ENCODE results near the gene TGFB2.

TGFB2 gene

DNA sequence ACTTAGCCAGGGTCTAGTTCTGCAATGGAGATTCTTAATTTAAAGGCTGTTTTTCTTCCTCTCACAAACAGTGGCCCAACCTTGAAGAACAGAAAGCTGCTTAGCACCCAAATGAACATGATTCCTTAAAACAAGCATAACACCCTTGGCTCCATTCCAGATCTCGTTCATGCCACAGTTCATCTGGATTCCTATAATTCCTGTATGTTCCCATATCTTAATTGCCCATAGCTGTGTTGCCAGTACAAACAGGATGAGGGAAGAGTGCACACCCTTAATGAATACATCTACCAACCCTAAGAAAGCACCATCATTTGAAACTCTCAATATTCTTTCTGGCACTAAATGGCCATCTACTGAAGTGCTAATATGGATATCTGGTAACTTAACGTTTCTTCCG lies 45.5 kb downstream of the TGFB2 start:
- DNase-seq (ENCODE audit: low read depth) = no peak

DNA sequence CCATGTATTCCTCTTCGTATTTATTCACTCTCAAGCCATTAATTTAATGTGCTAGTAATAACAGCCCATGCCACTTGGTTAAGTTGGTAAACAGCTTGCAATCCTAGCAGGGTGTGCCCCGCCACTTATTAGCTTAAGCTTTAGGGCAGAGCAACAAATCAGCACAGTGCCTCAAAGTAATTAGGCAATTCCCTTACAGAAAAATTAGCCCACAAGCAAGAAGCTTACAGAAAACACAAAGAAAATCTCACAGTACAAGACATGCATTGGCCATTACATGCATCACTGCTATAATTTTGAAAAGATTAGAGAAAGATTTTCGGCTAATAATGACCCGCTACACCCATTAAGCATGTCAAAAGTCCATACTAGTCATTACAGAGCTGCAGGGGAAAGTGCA lies 47.6 kb downstream of the TGFB2 start:
- DNase-seq (ENCODE audit: low read depth) = no peak

DNA sequence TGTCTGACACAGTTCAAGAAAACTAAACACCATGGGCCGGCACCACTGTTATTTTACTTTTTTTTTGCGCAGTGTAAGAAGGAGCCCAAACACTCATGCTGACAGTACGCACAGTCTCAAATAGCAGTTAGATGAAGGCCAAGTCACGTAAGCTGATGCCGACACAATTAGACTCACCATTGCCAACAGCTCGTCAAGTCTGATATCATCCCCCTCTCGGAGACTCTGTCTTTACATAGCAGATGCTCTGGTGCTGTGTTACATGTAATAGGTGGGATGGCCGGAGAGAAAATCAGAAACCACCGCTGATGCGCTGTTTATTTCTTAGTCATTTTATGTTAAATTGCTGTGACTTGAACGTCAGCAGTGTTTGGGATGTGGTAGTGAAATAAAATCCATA lies 49.3 kb downstream of the TGFB2 start:
- no peak for DNase-seq (ENCODE audit: low read depth)

DNA sequence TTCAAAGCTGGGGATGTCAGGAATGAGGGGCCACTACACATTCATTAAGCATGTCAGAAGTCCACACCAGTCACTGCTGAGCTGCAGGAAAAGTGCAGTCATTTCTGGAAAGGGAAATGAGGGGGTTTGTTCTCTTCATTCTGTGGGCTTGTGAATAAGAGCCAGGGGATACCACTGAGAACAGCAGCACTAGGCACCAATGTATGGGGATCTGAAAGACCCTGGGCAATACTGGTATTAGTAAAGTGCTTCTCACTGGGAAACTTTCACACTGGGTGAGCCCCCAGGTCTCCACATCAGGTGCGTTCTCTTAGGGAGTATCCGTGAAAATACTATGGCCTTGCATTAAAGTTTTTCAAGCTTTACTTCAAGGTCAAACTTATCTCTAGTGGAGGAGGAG lies 49.9 kb downstream of the TGFB2 start:
- DNase-seq (ENCODE audit: low read depth) = no peak

DNA sequence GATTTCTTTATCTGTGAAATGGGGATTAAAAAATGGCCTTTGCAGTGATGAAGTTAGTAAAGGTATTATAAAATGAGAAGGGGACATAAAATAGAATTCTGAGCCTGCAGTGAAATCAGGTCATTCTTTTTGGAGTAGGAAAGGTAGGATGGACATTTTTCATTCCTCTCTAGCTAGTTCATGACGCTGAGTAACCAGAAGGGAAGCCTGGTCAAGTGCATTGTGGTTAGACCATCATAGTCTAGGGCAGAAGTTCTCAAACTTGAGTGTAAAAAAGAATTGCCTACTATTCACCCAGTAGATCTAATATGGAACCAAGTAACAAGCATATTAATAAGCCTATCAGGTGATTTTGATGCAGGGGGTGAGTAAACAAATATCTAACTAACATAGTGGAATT lies 50.8 kb downstream of the TGFB2 start:
- DNase-seq (ENCODE audit: low read depth) = no peak

DNA sequence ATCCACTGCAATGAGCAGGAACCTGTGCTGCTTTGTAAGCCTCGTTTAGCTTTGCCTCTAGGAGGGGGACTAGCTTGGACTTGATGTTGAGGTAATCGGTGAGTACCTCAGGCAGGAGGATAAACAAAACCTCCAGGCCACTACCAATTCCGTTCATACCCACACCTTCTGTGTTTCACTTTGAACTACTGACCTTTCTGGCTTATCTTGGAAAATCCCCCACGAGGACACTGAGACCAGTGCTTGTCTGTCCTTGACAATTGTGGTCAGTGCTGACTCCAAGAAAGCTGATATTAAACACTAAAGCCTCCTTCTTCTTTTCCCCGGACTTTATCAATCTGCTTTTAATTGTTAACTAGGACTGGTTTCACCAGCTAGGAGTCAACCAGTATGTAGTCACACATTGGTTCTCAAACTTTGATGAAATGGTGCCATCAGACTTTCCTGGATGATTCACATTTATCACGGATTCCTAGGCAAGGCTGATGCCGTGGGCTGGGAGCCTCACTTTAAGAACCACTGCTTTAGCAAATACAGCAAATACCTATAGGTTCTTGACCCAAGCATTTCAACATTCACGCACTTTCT lies 52.7 kb downstream of the TGFB2 start:
- DNase-seq (ENCODE audit: low read depth) = no peak

DNA sequence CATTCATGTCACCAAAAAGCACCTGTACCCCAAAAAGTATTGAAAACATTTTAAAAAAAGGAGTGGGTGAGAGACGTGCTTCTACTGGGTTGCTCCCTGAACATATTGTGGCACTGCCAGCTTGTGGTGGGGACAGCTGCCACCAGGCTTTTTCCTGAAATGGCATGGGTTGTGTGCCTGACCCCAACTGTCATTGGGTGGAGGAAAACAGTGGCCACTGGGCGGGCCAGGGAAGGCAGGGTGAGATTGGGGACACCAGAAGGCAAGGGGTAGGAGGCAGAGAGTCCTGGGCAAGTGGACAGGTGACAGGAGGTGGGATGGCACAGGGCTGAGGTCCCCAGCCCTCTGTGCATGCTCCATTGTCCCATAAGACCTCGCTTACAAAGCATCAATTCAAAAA lies 55.5 kb downstream of the TGFB2 start:
- DNase-seq (ENCODE audit: low read depth) = no peak

DNA sequence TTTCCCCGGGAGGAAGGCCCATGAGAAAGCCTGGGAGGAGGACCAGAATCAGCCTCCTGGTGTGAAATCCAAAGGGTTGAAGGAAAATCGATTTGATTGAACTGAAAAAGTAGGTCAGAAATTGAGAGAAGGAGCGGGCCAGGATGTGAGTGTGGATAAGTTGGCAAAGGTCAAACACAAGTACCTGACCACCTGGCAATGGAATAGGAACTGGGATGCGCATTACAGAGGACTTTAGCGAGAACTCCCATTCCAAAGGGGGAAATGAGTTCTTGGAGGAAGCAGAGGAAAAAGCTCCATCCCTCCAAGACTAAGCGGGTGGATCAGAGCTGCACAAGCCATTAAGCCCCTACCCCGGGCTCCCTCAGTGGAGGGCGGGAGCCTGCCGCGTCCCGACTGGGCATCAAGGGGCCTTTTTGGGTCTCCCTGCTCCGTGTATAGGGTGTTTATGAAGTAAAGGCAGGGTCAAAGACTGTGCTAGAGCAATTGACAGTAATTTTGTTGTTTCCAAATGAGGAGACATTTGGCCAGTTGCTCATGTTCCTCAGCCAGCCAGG lies 56.4 kb downstream of the TGFB2 start:
- no peak for DNase-seq (ENCODE audit: low read depth)

DNA sequence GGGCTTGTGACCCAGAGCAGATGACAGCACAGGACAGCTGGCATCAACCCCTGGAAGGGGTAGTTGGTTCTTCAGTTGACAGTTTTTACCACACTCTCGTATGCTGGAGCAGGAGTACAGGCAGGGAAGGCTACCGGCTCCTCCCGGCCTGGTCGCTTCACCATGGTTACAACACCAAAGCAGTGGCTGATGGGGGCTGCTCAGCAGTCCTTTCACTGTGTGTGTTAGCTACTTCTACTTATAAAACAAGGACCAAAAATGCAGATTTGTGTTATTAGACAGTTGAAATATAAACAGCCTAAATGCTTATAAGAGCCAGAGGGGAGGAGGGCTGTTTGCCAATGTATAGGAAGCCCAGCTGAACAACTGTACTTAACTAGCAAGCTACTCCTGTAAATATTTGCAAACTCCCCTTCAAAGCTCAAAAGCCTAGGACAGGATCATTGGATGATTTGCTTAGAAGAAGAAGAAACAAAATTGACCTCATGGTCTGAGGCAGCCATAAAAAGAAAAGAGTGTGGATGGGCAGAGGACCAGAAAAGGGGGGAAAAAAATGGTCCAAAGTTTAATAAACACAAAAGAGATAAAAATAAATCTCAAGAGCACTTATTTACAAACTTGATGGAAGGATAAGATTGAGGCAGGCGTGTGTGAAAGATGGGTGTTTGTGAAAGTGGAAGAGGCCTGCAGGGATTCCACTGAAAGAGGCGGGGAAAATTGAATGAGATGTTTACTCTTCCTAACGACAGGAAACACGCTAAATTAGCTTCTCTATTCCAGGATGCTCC lies 57.1 kb downstream of the TGFB2 start:
- DNase-seq (ENCODE audit: low read depth) = no peak

DNA sequence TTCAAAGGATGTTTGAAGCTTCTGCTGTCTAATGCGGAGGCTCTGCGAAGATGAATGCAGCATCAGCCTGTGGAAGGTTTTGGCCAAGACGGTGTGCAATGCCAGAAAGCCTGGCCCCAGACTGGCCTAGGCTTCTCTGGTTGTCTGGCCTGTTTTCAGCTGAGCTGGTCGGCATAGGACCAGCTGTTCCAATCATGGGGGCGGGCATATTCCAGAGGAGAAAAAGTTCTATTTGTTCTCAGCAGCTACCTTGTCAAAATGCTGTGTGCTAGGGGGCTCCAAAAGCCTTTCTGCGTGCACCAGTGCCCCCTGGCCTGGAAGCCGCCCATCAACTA lies 57.6 kb downstream of the TGFB2 start:
- no peak for DNase-seq (ENCODE audit: low read depth)

DNA sequence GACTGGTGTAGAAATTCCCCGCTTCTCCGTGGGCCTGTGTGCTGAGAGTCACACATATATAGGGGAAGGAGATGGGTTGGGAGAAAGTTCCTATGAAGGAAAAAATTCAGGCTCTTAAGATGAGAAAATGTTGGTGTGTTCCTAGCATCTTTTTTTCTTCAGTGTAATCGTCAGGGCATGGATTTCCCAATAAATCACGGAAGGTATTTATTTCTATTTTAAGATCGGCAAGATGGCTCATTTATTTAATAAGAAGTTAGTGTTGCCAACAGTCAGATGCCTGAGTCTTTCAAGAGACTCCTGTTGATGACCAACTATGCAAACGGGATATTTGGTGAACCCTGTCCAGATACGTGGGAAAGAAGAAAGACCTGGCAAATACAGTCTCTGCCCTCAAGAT lies 58.2 kb downstream of the TGFB2 start:
- DNase-seq (ENCODE audit: low read depth) = no peak

DNA sequence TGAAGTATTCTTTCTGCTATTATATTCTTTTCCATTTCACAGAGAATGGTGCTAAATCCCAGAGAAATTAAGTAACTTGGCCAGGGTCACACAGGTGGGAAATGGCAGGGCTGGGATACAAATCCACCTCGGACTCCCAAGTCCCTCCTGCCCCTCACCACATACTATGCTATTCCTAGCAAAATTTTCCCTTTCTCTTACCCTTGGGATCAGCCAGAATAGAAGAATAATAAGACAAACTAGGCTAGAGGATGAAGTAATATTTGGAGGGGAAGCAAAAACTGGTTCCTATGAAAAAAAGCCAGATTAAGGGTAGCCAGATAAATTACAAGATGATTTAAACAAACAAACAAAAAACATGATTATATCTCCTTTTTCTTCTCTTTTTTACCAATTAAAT lies 62.5 kb downstream of the TGFB2 start:
- no peak for DNase-seq (ENCODE audit: low read depth)

DNA sequence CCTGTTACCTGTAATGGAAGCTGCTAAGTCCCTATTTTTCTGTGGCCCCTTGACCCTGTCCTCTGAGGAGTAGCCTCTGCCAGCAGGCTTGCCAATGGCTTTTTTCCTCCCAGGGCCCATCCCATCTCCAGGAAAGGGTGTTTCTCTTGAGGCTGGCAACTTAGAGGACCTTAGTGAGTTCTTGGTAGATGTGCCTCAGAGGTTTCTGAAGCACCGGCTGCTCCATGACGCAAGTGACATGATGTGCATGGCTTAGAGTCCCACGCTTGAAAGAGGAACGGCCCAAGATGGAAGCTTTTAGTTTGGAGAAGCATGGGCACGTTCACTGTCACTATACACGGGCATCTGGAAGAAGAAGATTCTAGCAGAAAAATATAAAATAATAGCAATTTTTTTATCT lies 63.0 kb downstream of the TGFB2 start:
- DNase-seq (ENCODE audit: low read depth) = no peak

DNA sequence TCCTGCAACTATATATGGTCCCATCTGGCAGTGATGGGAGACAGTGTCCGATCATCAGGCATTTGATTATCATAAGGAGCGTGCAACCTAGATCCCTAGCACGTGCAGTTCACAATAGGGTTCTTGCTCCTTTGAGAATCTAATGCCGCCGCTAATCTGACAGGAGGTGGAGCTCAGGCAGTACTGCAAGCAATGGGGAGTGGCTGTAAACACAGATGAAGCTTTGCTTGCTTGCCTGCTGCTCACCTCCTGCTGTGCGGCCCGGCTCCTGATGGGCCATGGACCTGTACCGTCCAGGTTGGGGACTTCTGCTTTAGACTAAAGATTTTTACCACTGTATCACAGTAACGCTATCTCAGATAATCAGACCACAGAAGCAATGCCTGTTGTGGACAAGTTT lies 63.8 kb downstream of the TGFB2 start:
- DNase-seq (ENCODE audit: low read depth) = no peak

DNA sequence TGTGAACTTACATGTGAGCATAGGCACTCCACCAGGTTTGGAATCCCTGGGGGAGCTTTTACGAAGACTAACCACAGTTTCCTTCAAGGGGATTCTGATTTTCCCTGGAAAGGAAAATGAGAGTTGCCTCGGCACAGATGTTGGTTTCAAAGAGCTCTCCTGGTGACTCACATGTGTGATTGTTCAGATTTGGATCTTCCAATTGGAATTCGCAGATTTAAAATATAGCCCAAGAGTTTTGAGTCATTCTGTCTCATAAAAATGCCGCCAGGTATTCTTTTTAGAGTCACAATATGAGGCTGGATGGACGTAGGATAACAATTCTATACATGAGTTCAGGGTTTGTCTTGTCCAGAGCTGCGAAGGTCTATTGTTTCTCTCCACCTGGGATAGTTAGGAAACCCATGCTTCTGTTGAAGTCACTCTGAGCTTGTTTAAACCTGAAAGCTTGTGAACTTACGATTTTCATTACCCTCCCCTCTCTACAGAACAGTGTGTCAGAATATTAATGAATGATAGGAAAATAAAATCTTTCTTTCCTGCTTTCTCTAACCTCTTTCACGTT lies 64.9 kb downstream of the TGFB2 start:
- DNase-seq (ENCODE audit: low read depth) = no peak

DNA sequence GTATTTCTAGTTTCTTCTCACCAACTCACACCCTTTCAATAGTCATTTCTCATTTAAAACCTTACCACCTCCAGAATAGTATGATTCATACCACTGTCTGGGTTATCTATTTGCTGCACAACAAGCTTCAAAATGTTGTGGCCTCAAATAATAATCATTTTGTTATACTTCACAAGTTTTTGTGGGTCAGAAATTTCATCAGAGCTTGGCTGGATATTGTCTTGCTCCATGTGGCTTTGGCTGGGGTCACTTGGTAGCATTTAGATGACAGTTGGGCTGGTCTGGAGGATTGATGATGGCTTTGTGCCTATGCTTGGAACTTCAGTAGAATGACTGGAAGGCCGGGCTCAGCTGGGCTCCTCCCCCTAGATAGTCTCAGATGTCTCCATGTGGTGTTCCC lies 66.0 kb downstream of the TGFB2 start:
- DNase-seq (ENCODE audit: low read depth) = no peak

DNA sequence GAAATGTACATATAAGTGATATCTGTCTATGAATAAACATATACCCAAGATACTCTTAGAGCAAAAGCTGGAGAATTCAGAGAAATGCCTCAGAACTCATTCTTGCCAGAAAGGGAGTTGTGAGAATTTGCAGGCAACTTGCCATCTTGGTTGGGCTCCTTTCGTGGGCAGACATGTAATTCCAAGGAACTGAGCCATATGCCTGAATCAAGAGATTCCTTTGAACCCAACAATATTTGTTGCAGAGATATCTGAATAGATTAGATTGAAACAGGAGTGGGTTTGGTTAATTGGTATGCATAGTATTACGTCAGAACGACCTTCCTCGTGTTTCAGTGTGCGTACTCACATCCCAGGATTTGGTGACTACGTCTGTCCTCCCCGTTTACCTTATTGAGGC lies 67.0 kb downstream of the TGFB2 start:
- DNase-seq (ENCODE audit: low read depth) = no peak

DNA sequence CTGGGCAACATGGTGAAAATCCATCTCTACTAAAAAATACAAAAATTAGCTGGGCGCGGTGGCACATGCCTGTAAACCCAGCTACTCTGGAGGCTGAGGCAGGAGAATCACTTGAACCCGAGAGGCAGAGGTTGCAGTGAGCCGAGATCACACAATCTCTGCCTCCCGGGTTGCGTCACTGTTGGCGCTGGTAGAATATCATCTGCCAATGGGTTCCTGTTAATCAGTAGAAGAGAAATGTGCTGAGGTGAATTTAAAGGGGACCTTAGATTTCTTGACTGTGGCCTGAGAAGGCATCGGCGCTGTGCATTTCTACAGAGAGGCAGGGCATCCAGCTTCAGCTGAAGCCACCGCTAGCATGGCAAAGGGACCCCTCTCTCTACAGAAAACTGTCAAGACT lies 68.0 kb downstream of the TGFB2 start:
- no peak for DNase-seq (ENCODE audit: low read depth)

DNA sequence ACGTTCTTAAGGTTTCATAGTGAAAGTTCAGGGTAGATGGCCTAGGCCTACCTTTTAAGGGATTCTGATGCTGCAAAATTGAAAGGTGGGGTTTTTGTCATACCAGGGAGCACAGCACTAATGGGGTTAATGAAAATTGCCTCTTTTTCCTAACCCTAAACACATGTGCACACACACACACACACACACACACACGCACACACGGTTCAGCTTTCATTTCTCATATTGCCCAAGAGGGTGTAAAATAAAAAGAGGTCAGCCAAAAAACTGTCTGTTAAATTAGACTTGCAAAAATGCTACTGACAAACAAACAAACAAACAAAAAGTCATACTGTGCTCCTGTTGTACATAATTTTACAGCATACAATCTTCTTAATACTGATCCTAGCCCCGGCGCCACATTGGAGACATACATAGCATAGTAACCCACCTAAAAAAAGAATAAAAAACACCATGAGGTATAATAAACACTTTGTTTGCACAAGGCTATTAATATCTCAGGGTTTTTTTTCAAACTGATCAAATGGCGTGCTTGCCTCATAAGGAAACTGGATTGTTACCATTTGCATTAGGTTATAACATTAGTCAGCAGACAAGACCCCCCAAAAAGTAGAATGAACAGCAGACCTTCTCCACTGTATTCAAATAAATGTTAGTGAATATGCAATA lies 69.1 kb downstream of the TGFB2 start:
- no peak for DNase-seq (ENCODE audit: low read depth)

DNA sequence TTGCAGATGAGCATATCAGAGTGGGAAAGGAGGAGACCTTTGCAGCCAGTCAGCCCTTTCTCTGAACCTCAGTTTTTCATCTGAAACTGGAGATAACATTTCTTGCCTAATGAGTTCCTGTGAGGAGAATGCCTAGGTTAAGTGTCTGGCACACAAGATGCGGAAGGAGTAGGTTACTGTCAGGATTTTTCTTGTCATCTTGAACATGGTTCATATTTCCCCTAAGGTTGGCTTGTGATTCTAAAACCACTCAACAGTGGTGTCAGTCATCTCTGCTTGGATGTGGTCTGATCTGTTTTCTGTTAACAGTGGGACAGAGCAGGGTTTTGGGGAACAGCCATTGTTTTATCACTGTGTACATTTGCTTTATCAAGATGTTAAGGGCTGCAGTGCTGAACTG lies 70.6 kb downstream of the TGFB2 start:
- no peak for DNase-seq (ENCODE audit: low read depth)

DNA sequence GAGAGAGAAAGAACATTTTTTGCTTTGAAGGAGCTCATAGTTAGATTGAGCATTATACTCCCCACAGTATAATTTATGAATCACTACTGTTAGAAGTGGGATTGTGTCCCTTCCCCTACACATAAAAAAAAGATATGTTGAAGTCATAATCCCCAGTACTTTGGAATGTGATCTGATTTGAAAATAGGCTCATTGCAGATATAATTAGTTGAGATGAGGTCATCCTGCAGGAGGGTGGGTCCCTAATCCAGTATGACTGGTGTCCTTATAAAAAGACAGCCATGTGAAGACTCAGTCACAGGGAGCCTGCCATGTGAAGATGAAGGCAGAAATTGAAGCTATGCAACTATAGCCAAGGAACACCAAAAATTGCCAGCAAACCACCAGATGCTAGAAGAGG lies 76.4 kb downstream of the TGFB2 start:
- no peak for DNase-seq (ENCODE audit: low read depth)

DNA sequence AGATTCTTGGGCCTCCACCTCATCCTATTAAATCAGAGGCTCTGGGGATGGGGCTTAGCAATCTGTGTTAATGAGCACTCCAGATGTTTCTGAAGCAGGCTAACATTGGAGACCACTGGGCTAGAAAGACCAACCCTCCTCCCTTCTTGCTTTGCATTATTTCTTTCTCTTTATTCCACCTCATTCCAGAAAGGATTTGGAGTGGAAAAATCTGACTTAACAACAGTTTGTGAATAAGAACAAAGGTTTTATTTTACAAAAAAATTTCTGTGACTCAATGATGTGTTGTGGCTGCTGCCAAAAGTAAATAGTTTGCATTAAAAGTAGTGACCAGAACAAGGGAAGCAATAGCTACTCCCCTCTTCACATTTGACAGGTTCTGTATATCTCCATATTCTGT lies 79.4 kb downstream of the TGFB2 start:
- DNase-seq (ENCODE audit: low read depth) = no peak
